Endodermal cell (in vitro differentiated cells): ENCODE measurements around the gene DPF3. TPM values are rescaled to one million over a fixed set of nuclear protein-coding genes. Genes with fewer than 3 reads are reported as not detected.

Experiments used
- DNase-seq: peaks from one replicate; pipeline ENCODE4 v3.0.0-alpha.2; 2017
- H3K27ac ChIP-seq: 2 replicates; pipeline ENCODE4 v1.5.1; 2013; ENCODE audit warnings: mild to moderate bottlenecking, low read depth, low read length, moderate library complexity
- H3K27me3 ChIP-seq: 2 replicates; pipeline ENCODE4 v1.6.1; 2013; ENCODE audit warnings: mild to moderate bottlenecking, low read length, moderate library complexity; ENCODE audit not compliant: insufficient read depth, control insufficient read depth, poor library complexity, severe bottlenecking
- H3K36me3 ChIP-seq: 2 replicates; pipeline ENCODE4 v1.7.0; 2013; ENCODE audit warnings: mild to moderate bottlenecking, low read length, moderate library complexity; ENCODE audit not compliant: control insufficient read depth, insufficient read depth
- H3K4me1 ChIP-seq: one replicate; pipeline ENCODE4 v1.7.0; 2013; ENCODE audit warnings: low read length; ENCODE audit not compliant: control insufficient read depth, insufficient read depth
- H3K4me3 ChIP-seq: 2 replicates; pipeline ENCODE4 v1.5.1; 2013; ENCODE audit warnings: mild to moderate bottlenecking, low read length, moderate library complexity
- H3K9ac ChIP-seq: 2 replicates; pipeline ENCODE4 v1.6.1; 2013; ENCODE audit warnings: mild to moderate bottlenecking, low read length, moderate library complexity; ENCODE audit not compliant: poor library complexity, severe bottlenecking; ENCODE audit errors: extremely low read depth
- H3K9me3 ChIP-seq: 2 replicates; pipeline ENCODE4 v1.6.1; 2013; ENCODE audit warnings: mild to moderate bottlenecking, low read length, moderate library complexity; ENCODE audit not compliant: control insufficient read depth
- H3K27ac Mint-ChIP-seq: 2 replicates; pipeline ENCODE4 v1.8.0; 2020; ENCODE audit warnings: mixed read lengths
- H3K27me3 Mint-ChIP-seq: 2 replicates; pipeline ENCODE4 v1.8.0; 2021; ENCODE audit warnings: mild to moderate bottlenecking, mixed read lengths; ENCODE audit not compliant: insufficient read depth
- H3K36me3 Mint-ChIP-seq: 2 replicates; pipeline ENCODE4 v1.8.0; 2020; ENCODE audit warnings: low read depth, mixed read lengths
- H3K4me1 Mint-ChIP-seq: 2 replicates; pipeline ENCODE4 v1.8.0; 2020; ENCODE audit warnings: mixed read lengths
- H3K4me3 Mint-ChIP-seq: 2 replicates; pipeline ENCODE4 v1.8.0; 2020; ENCODE audit warnings: mild to moderate bottlenecking, moderate library complexity, mixed read lengths
- H3K9me3 Mint-ChIP-seq: 2 replicates; pipeline ENCODE4 v1.8.0; 2020; ENCODE audit warnings: mild to moderate bottlenecking, mixed read lengths
- WGBS, 2 experiments: methylation state at CpG; one replicate each; pipeline versions ENCODE4 v1.1.5 to v1.1.7; 2013; ENCODE audit warnings: missing lambda C conversion rate in 2 of 2, mixed read lengths in 1 of 2; ENCODE audit not compliant: insufficient coverage in 1 of 2, insufficient read length in 1 of 2; 5-methylcytosine and 5-hydroxymethylcytosine counted together
- total RNA-seq, 2 donors: library from RNA; stranded (reverse); fragmentation: NEBNext Ultra II Directional in 1 of 2; extraction: Animal tissue kit (Norgen Biotek cat#: 25700) in 1 of 2; gene quantifications; 2 replicates in 1 of 2; 3 replicates in 1 of 2; pipeline ENCODE4 v1.2.1, GENCODE V29; 2021
- TF ChIP-seq, protein P1 (sequence below): fragments of 200-600 bp; sonication (generic); conservative IDR thresholded peaks from 2 replicates; pipeline ENCODE4 v1.5.0; 2021; ENCODE audit warnings: antibody characterized with exemption, mild to moderate bottlenecking

DPF3 gene
- total RNA-seq, 2 donors from 2014 or later = not detected

DNA sequence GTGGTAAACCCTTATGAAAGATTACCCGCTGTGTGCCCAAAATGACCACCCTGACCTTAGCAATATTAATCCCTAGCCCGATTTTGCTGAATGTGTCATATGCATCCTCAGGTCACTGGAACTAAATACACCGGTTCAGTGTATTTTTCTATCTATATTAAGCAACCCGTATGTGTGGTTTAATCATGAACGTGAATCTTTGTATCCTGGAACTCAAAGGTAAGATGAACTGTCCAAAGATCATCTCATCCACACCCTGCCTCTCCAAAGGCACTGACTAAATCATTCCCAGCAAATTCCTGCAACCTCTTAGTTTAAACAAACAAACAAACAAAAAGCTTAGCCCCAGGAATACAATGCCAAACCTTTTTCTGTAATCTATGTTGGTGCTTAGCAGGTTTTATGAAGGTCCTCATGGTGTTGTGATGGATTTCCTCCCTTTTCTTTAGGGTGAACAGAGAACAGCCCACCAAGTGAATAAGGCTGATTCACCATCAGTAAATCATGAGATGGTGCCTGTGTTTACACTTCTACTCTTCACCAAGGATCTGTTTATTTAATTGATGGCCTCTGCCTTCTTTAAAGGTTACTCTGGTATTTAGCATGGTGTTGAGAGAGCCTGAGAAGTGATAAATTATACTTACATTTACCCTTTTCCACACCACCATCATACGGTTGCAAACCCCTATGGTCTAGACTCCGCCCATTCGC is 298.6 kb downstream of the DPF3 start:
- no peaks in the 10 kb centered on the region for H3K36me3 Mint-ChIP-seq

GRCh38 chr14:72594099-72594901 is 299.6 kb downstream of the DPF3 start:
- Mint-ChIP-seq H3K4me1 (peaks cover 9% of the 10 kb centered on the region), H3K9me3 (no peaks in the 10 kb centered on the region), H3K27ac (no peak overlapping the region), H3K4me3 (no peak overlapping the region), H3K27me3 (peaks cover 4% of the 10 kb centered on the region), H3K36me3 (no peaks in the 10 kb centered on the region)
- WGBS, 2 experiments = 88 to 98% methylated on average over 11 to 14 of the region's 14 CpGs
- no peak overlapping the region for H3K27ac ChIP-seq
- H3K4me3 ChIP-seq = no peak overlapping the region
- no peak overlapping the region for H3K9ac ChIP-seq
- H3K36me3 ChIP-seq = no peaks in the 10 kb centered on the region
- no peaks in the 10 kb centered on the region for H3K9me3 ChIP-seq
- TF ChIP-seq, protein P1, sequence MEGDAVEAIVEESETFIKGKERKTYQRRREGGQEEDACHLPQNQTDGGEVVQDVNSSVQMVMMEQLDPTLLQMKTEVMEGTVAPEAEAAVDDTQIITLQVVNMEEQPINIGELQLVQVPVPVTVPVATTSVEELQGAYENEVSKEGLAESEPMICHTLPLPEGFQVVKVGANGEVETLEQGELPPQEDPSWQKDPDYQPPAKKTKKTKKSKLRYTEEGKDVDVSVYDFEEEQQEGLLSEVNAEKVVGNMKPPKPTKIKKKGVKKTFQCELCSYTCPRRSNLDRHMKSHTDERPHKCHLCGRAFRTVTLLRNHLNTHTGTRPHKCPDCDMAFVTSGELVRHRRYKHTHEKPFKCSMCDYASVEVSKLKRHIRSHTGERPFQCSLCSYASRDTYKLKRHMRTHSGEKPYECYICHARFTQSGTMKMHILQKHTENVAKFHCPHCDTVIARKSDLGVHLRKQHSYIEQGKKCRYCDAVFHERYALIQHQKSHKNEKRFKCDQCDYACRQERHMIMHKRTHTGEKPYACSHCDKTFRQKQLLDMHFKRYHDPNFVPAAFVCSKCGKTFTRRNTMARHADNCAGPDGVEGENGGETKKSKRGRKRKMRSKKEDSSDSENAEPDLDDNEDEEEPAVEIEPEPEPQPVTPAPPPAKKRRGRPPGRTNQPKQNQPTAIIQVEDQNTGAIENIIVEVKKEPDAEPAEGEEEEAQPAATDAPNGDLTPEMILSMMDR = no peak
- no peaks in the 10 kb centered on the region for H3K4me1 ChIP-seq
- DNase-seq = no peak
- H3K27me3 ChIP-seq = no peaks in the 10 kb centered on the region

More for the DNA sequence above, 298.6 kb downstream of the DPF3 start:
- Histone ChIP-seq H3K9me3 (no peaks in the 10 kb centered on the region), H3K27ac (no peak overlapping the region), H3K36me3 (no peaks in the 10 kb centered on the region), H3K9ac (no peak overlapping the region), H3K4me3 (no peak overlapping the region), H3K4me1 (no peaks in the 10 kb centered on the region), H3K27me3 (no peaks in the 10 kb centered on the region)
- H3K9me3 Mint-ChIP-seq = no peaks in the 10 kb centered on the region
- no peak overlapping the region for H3K27ac Mint-ChIP-seq
- peaks cover 4% of the 10 kb centered on the region for H3K27me3 Mint-ChIP-seq
- TF ChIP-seq, protein P1 = no peak
- H3K4me1 Mint-ChIP-seq = peaks cover 15% of the 10 kb centered on the region
- H3K4me3 Mint-ChIP-seq = no peak overlapping the region
- WGBS, 2 experiments = 94 to 95% methylated on average over 8 of the region's 8 CpGs
- DNase-seq = no peak

DNA sequence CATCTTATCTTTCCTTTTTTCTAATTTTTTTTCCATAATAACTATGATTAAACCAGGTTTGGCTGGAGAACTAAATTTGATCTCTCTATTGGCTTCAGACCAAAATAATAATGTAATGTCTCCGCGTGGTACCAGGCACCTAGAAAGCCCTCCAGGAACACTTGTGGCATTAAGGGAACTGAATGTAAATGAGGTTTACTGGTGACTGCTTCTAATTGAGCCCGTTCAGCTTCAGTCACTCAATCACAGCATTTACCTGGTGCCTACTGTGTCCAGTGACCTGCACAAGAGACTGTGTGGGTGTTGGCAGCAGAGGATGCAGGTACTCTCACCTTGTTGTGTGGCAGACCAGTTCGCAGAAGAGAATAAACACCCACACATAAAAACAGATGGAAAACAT is 302.5 kb downstream of the DPF3 start:
- no peak overlapping the region for H3K4me3 Mint-ChIP-seq
- H3K4me1 ChIP-seq = no peaks in the 10 kb centered on the region
- no peaks in the 10 kb centered on the region for H3K9me3 ChIP-seq
- peaks cover 9% of the 10 kb centered on the region for H3K4me1 Mint-ChIP-seq
- no peak overlapping the region for H3K27ac ChIP-seq
- TF ChIP-seq, protein P1 = no peak
- DNase-seq = no peak
- no peak overlapping the region for H3K4me3 ChIP-seq
- peaks cover 4% of the 10 kb centered on the region for H3K27me3 Mint-ChIP-seq
- 87 to 100% methylated on average over 2 to 4 of the region's 4 CpGs for WGBS, 2 experiments
- H3K9ac ChIP-seq = no peak overlapping the region
- no peaks in the 10 kb centered on the region for H3K36me3 Mint-ChIP-seq
- H3K9me3 Mint-ChIP-seq = no peaks in the 10 kb centered on the region
- H3K27me3 ChIP-seq = no peaks in the 10 kb centered on the region
- no peak overlapping the region for H3K27ac Mint-ChIP-seq
- no peaks in the 10 kb centered on the region for H3K36me3 ChIP-seq
